HG03280 (cell line): Measurements from ENCODE around the gene MB.
"Not testable (repeated sequence)": the region's sequence is repeated elsewhere in the genome, so short reads cannot be mapped to it uniquely, and the experiment has no call there.

Experiments
- ATAC-seq: cut with Tn5 transposase; IDR thresholded peaks from one replicate; pipeline ENCODE4 v1.9.1; 2021; ENCODE audit warnings: mild to moderate bottlenecking, moderate library complexity; ENCODE audit not compliant: unreplicated experiment

Gene MB

DNA sequence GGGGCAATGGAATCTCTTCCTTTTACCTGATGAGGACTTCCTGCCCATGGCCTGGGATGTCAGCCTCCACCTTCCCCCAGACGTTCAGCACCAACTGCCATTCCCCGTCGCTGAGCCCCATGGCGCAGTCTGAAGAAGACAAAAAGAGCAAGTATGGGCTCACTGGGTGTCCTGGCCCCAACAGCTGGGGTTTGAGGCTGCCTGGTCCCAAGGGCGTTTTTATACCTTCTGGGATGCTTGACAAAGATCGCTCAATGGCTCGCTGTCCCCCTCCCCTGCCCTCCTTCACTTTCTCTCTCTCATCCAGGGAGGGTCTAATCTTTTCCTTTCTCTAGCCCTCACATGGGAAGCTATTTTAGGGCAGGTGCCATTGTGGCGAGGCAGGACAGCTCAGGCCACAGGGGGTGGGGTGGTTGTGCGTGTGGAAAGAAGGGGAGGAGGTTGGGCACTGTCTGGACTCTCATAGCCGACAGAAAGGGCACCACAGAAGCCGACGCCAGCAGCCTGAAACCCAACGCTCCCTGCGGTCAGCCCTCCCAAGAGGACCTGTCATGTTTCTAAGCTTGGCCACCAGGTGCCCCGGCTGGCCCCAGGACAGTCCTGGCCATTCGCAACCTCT is at the start of gene MB:
TSS of gene MB (minus strand) at position 193 of the 619 bp plus-strand sequence. CDS start at position 121, 72 bp downstream.
- no peak for ATAC-seq

GRCh38 chr22:35666699-35667098 is 49.6 kb upstream of the MB start:
- ATAC-seq, result not testable (repeated sequence)

DNA sequence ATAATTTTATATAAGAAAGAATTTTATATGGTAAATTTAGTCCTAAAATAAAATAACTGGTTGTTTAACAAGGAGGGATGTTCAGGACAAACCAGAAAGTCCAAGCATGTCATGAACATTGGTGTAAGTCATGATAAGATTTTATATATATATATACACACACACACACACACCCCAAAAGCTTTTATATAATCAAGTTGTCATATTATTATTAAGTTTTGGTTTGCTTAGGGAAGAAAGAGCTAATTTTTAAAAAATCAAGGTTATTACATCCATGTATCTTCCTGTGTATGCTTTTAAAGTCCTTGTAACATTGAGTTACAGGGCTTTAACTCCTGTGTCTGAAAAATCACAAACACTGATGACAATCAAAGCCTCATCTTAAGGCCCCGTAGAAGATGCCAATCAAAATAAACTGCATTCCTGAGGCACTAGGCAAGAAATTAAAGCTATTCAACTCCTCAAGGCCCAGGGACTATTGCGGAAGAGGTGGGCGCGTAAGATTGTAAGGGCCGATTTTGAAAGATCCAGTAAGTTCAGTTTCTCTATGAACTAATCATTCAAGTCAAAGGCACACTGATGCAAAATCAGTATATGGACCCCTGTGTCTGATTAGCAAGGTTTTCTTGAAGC is 47.9 kb upstream of the MB start:
- no peak for ATAC-seq

DNA sequence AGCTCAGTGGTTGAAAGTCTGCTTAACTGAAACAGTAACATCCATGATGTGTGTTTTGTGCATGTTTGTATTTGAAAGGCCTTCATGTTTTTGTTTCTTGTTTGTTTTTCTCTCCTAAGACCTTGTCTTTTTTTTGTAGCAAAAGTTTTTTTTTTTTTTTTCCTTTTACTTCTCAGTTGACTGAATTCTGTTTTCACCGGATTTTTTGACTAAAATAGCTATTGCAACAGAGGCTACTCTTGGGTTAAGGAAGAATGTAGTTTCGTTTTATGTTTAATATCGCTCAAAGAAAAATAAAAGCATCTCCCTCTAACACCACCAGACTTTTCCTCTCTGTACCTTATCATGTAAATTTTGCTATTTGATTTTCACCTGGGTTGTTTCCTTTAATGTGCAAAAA is 46.2 kb upstream of the MB start:
- no peak for ATAC-seq

DNA sequence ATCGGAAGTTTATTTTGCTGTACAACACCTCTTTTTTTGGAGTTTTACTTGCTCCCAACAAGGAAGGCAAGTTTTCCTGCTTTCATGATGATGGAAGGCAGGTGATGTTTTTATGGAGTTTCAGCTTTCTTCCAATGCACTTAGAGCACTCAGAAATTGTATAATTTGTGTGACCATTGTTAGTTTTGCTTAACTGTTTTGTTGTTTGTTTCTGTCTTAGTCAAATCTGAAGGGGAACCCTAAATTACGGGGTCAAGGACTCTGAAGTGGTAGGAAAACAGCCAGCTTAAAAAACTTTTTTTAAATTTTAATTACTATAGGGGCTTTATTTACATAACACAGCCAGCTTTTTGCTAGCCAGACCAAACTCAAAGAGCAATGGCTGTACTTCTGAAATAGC is 45.8 kb upstream of the MB start:
- no peak for ATAC-seq

DNA sequence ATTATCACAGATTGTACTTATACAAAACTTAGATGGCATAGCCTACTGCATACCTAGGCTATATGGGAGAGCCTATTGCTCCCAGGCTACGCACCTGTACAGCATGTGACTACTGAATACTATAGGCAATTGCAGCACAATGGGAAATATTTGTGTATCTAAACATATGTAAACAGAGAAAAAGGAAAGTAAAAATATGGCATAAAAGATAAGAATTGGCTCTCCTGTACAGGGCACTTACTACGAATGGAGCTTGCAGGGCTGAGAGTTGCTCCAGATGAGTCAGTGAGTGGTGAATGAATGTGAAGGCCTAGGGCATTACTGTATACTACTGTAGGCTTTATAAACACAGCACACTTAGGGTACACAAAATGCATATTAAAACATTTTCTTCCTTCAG is 44.3 kb upstream of the MB start:
- no peak for ATAC-seq

DNA sequence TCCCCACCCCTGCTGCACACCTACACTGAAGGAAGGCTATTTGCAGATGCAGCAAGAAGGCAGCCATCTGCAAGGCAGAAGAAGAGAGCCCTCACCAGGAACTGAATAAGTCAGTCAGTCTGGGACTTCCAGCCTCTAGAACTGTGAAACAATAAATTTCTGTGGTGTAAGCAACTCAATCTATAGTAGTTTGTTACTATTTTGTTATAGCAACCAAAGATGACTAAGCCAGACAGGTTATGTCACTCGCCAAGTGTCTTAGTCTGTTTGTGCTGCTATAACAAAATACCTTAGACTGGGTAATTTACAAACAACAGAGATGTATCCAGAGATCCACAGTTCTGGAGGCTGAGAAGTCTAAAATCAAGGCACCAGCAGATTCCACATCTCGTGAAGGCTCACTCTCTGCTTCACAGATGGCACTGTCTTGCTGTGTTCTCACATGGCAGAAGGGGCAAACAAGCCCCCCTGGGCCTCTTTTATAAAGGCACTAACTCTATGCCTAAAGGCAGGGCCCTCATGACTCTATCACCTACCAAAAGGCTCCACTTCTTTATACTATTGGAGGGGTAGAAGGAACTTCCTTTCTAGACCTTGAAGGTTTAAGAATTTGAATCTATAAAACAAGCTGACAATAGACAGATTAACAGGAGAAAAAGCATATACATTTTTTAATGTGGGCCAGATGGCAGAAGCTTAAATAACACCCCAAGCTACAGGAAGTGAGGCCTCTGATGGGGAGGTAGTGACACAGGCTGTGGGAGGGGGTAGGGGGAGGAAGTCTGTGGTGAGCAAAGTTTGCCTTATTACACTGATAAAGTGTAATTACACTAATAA is 43.4 kb upstream of the MB start:
- no peak for ATAC-seq

GRCh38 chr22:35657571-35658312 is 40.6 kb upstream of the MB start:
- no peak for ATAC-seq

GRCh38 chr22:35656284-35656752 is 39.2 kb upstream of the MB start:
- no peak for ATAC-seq

- no peak for ATAC-seq
These were observed 36.7 kb upstream of the MB start for GRCh38 chr22:35653824-35654223.

GRCh38 chr22:35651085-35651484 is 34.0 kb upstream of the MB start:
- no peak for ATAC-seq

GRCh38 chr22:35649636-35650250 is 32.6 kb upstream of the MB start:
- ATAC-seq, result no peak

- ATAC-seq, result no peak
These were observed 32.0 kb upstream of the MB start for GRCh38 chr22:35649026-35649553.

DNA sequence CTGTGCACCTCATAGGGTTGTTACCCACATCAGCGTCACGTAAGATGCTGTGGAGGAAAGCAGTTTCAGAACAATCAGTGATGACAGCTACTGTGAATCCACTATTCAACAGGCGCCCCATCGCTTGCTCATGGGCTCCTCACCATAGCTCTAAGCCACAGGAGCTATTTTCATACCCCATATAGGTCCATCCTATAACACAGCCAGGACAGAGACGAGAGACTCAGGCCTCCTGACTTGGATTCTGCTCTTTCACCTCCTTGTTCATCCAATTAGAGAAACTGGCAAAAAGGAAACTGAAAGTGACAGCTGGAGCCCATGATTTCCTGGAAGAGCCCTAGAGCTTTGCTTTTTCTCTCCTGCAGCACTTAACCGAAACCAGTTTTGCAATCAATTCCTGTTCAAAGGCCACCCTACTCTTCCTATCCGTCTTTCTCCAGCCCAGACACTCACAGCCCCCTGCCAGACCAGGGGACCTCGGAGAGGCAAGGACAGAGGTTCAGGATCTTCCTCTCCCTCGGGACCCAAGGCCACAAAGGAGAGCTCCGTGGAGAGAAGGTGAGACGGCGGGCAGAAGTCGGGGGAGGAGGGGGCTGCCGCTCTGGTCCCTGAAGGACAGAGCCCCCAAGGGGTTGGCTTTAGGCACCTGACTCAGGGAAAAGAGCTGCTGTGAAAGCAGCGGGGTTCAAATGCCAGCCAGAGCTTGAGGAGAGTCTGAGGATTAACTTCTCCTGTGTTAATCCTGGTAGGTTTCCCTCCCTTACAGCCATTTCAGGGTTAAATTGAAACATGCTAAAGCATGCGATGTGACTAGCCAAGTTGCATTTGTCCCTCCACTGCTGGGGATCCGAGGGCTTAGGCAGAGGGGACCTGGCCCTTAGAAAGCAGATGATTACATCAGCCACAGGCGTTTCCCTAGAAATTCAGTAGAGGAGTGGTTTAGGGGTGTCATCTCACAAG is 31.2 kb upstream of the MB start, which contains the start of gene APOL6:
TSS of gene APOL6 (plus strand) at position 381 of the 960 bp plus-strand sequence. CDS start 7,980 bp downstream, outside the sequence.
- ATAC-seq, result peak; percentile 41

DNA sequence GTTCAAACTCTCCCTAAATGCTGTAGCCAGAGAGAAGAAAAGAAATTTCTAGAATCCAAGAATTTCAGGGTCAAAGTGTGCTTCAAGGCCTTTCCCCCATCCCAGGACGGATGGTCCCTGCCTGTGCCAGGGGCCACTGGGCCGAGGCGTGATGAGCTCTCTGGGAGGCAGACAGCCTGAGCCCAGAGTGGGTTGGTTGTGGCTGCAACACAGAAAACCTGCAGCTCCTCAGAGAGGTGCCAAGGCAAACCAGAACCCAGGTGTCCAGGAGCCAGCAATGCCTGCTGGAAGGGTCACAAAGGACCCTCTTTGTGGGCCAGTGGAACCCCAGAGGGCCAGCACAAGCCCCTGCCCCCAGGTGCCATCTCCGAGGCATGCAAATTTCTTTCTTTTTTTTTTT is 28.5 kb upstream of the MB start:
- no peak for ATAC-seq

DNA sequence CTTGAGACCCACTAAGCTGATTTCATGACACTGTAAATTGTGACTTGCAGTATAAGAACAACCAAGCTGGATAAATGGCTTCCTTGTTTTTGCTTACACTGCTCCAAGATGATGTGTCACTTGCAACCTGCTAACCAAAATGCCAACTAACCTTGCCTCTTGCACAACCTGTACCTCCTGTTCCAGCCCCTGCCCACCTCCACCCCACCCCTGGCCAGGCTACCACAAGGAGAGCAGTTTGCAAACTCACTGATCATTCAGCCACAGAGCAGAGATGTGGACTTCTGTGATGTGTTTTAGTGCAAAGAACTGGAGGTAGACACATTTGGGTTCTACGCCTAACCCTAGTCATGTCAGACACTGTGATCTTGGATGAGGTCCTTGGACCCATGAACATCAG is 26.9 kb upstream of the MB start:
- no peak for ATAC-seq

- no peak for ATAC-seq
These were observed 25.2 kb upstream of the MB start for GRCh38 chr22:35642305-35642741.

- ATAC-seq, result no peak
These were observed 24.5 kb upstream of the MB start for GRCh38 chr22:35641494-35642120.

DNA sequence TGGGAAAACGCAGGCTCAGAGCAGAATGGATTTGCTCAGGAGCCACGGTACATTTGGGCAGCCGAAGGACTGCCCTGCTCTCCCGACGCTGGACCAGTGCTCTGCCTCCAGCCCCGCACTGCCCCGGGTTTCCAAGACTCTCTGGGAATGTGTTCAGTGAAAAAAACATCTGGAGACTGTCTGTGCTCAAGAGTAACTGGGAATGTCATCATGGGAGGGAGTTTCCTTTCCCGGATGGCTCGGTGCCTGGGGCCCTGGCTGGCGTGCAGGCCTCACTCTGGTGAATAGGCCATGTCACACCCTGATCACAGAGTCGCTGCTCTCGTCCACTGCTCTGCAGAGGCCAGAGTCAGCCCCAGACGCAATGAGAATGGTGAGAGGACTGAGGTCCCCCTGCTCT is 21.3 kb upstream of the MB start:
- no peak for ATAC-seq
